GM23338 (cell line): ENCODE measurements around the gene TBCE. TPM values are rescaled to one million over a fixed set of nuclear protein-coding genes. Genes with fewer than 3 reads are reported as not detected.

Source experiments
- ATAC-seq: fragments of 200-7000 bp; cut with Tn5 transposase; 3 replicates; pipeline ENCODE4 v1.9.1; 2020
- DNase-seq: peaks from one replicate; pipeline ENCODE4 v3.0.0-alpha.2; 2015; ENCODE audit warnings: low spot score
- H2AFZ ChIP-seq: fragments of 200-600 bp; sonication (generic); 2 replicates; pipeline ENCODE4 v1.8.0; 2016; ENCODE audit warnings: antibody characterized with exemption, mild to moderate bottlenecking, moderate library complexity
- H3F3A ChIP-seq: fragments of 200-600 bp; sonication (generic); replicated peaks from 2 replicates; pipeline ENCODE4 v1.8.0; 2017; ENCODE audit warnings: antibody characterized with exemption, mixed run types, low read depth
- H3K27ac ChIP-seq: fragments of 200-600 bp; sonication (generic); 2 replicates; pipeline ENCODE4 v1.6.1; 2016; ENCODE audit warnings: low read depth
- H3K27me3 ChIP-seq: fragments of 200-600 bp; sonication (generic); 2 replicates; pipeline ENCODE4 v1.8.0; 2016; ENCODE audit warnings: mild to moderate bottlenecking, mixed run types, moderate library complexity; ENCODE audit not compliant: insufficient read depth
- H3K36me3 ChIP-seq: fragments of 200-600 bp; sonication (generic); 2 replicates; pipeline ENCODE4 v1.8.0; 2016; ENCODE audit warnings: mild to moderate bottlenecking; ENCODE audit not compliant: insufficient read depth
- H3K4me1 ChIP-seq: fragments of 200-600 bp; sonication (generic); 2 replicates; pipeline ENCODE4 v1.8.0; 2016; ENCODE audit warnings: mild to moderate bottlenecking, moderate library complexity; ENCODE audit not compliant: insufficient read depth
- H3K4me2 ChIP-seq: fragments of 200-600 bp; sonication (generic); 2 replicates; pipeline ENCODE4 v1.7.1; 2017; ENCODE audit warnings: mixed run types
- H3K4me3 ChIP-seq: fragments of 200-600 bp; sonication (generic); 2 replicates; pipeline ENCODE4 v1.6.1; 2016; ENCODE audit warnings: mixed run types
- H3K79me2 ChIP-seq: fragments of 200-600 bp; sonication (generic); replicated peaks from 2 replicates; pipeline ENCODE4 v1.8.0; 2017; ENCODE audit warnings: mild to moderate bottlenecking; ENCODE audit not compliant: insufficient read depth
- H3K9me2 ChIP-seq: fragments of 200-600 bp; sonication (generic); 2 replicates; pipeline ENCODE4 v1.8.0; 2017; ENCODE audit not compliant: insufficient read depth
- H4K20me1 ChIP-seq: fragments of 200-600 bp; sonication (generic); replicated peaks from 2 replicates; pipeline ENCODE4 v1.8.0; 2017; ENCODE audit warnings: mild to moderate bottlenecking; ENCODE audit not compliant: insufficient read depth
- H3K27ac Mint-ChIP-seq: 2 replicates; pipeline ENCODE4 v1.8.0; 2020; ENCODE audit warnings: inconsistent platforms, mild to moderate bottlenecking, moderate library complexity, mixed read lengths
- H3K27me3 Mint-ChIP-seq: 3 replicates; pipeline ENCODE4 v1.8.0; 2022; ENCODE audit warnings: low read depth, mild to moderate bottlenecking, moderate library complexity, mixed read lengths, inconsistent platforms; ENCODE audit not compliant: insufficient read depth, poor library complexity
- H3K36me3 Mint-ChIP-seq: 3 replicates; pipeline ENCODE4 v1.8.0; 2021; ENCODE audit warnings: low read depth, mild to moderate bottlenecking, inconsistent platforms, moderate library complexity, mixed read lengths
- H3K4me1 Mint-ChIP-seq: 3 replicates; pipeline ENCODE4 v1.8.0; 2020; ENCODE audit warnings: mild to moderate bottlenecking, inconsistent platforms, mixed read lengths
- H3K4me3 Mint-ChIP-seq: 3 replicates; pipeline ENCODE4 v1.8.0; 2021; ENCODE audit warnings: moderate library complexity, mild to moderate bottlenecking, inconsistent platforms, mixed read lengths
- H3K9me3 Mint-ChIP-seq: 3 replicates; pipeline ENCODE4 v1.8.0; 2020; ENCODE audit warnings: moderate library complexity, mild to moderate bottlenecking, inconsistent platforms, mixed read lengths
- CREB1 ChIP-seq: fragments of 250-450 bp; sonication (Bioruptor Pico); IDR thresholded peaks from 2 replicates; pipeline ENCODE4 v1.5.0; 2020; ENCODE audit warnings: low read depth, mild to moderate bottlenecking, moderate library complexity
- NANOG ChIP-seq: IDR thresholded peaks from 2 replicates; pipeline ENCODE4 v1.6.1; 2016; ENCODE audit warnings: antibody characterized with exemption, borderline replicate concordance
- STAT1 ChIP-seq: IDR thresholded peaks from one replicate; pipeline ENCODE4 v1.6.1; 2016; ENCODE audit warnings: antibody characterized with exemption; ENCODE audit not compliant: unreplicated experiment
- ZNF331 ChIP-seq: fragments of 250-450 bp; sonication (Bioruptor Pico); IDR thresholded peaks from 2 replicates; pipeline ENCODE4 v1.5.0; 2020; ENCODE audit warnings: low read depth, mild to moderate bottlenecking, moderate library complexity
- polyA plus RNA-seq: library from polyadenylated mRNA; unstranded; fragments of >200 nt; fragmentation: Nextera tagmentation; extraction: Ambion mirVana; gene quantifications from 2 replicates; pipeline ENCODE4 v1.2.1, GENCODE V29; 2016
- total RNA-seq: library from RNA; depleted of rRNA; stranded (reverse); fragments of >200 nt; shearing (Covaris generic); gene quantifications from 2 replicates; pipeline ENCODE4 v1.2.3, GENCODE V29; 2014
- TF ChIP-seq, protein P1 (sequence below): IDR thresholded peaks from one replicate; pipeline ENCODE4 v1.6.1; 2018; ENCODE audit warnings: antibody characterized with exemption; ENCODE audit not compliant: unreplicated experiment
- TF ChIP-seq, protein P2 (sequence below): IDR thresholded peaks from 2 replicates; pipeline ENCODE4 v1.6.1; 2016; ENCODE audit warnings: antibody characterized with exemption
- TF ChIP-seq, protein P3 (sequence below), 2 experiments: fragments of 200-600 bp in 1 of 2; sonication (generic) in 1 of 2; conservative IDR thresholded peaks; 2 replicates each; pipeline versions ENCODE4 v1.5.1 to v1.6.1; 2016 to 2017; ENCODE audit warnings: antibody characterized with exemption in 2 of 2, low read depth in 2 of 2, mild to moderate bottlenecking in 2 of 2, moderate library complexity in 1 of 2

Gene TBCE
- total and polyA plus RNA-seq, 2 experiments from 2014 or later: 42.7 to 64.8 TPM

DNA sequence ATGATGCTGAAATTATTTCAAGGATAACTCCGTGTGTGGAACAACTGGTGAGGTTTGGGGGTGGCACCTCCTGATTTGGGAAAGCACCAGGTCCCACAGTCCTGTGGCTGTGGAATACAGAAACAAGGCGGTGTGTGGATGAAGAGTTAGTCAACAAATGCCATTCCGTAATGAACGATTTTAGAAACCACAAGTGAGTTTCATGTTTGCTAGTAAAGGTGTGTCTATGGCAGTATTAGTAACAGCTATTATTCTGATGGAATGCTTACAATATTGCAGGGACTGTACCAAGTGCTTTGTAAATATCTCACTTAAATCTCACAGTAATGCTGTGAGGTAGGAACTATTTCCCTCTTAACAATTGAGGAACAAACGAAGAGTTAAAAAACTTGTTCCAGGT, 83.2 kb downstream of the TBCE start (continued):
- TF ChIP-seq, protein P1, sequence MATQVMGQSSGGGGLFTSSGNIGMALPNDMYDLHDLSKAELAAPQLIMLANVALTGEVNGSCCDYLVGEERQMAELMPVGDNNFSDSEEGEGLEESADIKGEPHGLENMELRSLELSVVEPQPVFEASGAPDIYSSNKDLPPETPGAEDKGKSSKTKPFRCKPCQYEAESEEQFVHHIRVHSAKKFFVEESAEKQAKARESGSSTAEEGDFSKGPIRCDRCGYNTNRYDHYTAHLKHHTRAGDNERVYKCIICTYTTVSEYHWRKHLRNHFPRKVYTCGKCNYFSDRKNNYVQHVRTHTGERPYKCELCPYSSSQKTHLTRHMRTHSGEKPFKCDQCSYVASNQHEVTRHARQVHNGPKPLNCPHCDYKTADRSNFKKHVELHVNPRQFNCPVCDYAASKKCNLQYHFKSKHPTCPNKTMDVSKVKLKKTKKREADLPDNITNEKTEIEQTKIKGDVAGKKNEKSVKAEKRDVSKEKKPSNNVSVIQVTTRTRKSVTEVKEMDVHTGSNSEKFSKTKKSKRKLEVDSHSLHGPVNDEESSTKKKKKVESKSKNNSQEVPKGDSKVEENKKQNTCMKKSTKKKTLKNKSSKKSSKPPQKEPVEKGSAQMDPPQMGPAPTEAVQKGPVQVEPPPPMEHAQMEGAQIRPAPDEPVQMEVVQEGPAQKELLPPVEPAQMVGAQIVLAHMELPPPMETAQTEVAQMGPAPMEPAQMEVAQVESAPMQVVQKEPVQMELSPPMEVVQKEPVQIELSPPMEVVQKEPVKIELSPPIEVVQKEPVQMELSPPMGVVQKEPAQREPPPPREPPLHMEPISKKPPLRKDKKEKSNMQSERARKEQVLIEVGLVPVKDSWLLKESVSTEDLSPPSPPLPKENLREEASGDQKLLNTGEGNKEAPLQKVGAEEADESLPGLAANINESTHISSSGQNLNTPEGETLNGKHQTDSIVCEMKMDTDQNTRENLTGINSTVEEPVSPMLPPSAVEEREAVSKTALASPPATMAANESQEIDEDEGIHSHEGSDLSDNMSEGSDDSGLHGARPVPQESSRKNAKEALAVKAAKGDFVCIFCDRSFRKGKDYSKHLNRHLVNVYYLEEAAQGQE: no peak
- TF ChIP-seq, protein P2, sequence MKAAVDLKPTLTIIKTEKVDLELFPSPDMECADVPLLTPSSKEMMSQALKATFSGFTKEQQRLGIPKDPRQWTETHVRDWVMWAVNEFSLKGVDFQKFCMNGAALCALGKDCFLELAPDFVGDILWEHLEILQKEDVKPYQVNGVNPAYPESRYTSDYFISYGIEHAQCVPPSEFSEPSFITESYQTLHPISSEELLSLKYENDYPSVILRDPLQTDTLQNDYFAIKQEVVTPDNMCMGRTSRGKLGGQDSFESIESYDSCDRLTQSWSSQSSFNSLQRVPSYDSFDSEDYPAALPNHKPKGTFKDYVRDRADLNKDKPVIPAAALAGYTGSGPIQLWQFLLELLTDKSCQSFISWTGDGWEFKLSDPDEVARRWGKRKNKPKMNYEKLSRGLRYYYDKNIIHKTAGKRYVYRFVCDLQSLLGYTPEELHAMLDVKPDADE: no peak
- TF ChIP-seq, protein P3, sequence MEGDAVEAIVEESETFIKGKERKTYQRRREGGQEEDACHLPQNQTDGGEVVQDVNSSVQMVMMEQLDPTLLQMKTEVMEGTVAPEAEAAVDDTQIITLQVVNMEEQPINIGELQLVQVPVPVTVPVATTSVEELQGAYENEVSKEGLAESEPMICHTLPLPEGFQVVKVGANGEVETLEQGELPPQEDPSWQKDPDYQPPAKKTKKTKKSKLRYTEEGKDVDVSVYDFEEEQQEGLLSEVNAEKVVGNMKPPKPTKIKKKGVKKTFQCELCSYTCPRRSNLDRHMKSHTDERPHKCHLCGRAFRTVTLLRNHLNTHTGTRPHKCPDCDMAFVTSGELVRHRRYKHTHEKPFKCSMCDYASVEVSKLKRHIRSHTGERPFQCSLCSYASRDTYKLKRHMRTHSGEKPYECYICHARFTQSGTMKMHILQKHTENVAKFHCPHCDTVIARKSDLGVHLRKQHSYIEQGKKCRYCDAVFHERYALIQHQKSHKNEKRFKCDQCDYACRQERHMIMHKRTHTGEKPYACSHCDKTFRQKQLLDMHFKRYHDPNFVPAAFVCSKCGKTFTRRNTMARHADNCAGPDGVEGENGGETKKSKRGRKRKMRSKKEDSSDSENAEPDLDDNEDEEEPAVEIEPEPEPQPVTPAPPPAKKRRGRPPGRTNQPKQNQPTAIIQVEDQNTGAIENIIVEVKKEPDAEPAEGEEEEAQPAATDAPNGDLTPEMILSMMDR (conservative IDR thresholded peaks at IDR 0.05; ENCODE audit: low read depth in 2 of 2): no peak
- no peak for TF ChIP-seq ZNF331
- no peak for TF ChIP-seq STAT1
- no peak for TF ChIP-seq CREB1

DNA sequence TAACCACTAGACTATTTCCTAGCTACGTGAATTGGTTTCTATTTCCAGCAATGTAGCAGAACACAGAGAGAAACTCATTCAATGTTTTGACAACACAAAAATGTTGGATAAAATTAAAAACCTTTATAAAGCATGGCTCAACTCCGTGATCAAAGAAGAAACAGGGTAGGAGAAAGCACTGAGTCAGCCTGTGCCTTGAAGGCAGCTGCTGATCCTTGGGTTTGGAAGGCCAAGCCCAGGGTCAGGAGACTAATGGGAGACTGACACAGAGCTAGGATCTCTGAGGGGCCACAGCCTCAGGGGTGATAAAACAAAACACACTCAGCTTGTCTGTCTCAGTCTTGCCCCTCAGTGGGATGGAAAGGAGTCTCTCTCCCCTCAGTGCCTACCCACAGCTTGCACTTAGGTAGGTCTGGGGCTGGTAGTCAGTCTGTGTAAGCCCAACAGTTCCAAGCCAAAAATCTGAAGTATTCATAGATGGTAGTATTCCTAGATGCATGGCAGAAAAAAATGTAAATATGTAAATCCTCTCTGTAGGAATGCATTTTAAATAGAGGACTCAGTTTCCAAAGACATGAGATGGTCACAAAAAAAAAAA, 83.8 kb downstream of the TBCE start:
- Histone ChIP-seq H3K79me2 (no peaks in the 10 kb centered on the region), H3K4me2 (no peak overlapping the region), H3K36me3 (peaks cover 26% of the 10 kb centered on the region), H3F3A (peaks cover 6% of the 10 kb centered on the region; the same call in 1 of the 2 replicates), H3K4me3 (no peak overlapping the region), H3K9me2 (no peaks in the 10 kb centered on the region), H2AFZ (no peak overlapping the region), H3K4me1 (no peaks in the 10 kb centered on the region), H4K20me1 (no peaks in the 10 kb centered on the region; the same call in 1 of the 2 replicates), H3K27me3 (no peaks in the 10 kb centered on the region), H3K27ac (0 out of 2 replicates have a peak overlapping the region, but pooled peaks have one; percentile 45)
- Mint-ChIP-seq H3K4me1 (peaks cover 3% of the 10 kb centered on the region; the same call in 2 of the 3 replicates), H3K4me3 (no peak overlapping the region), H3K27ac (peak overlapping the region; percentile 93), H3K9me3 (no peaks in the 10 kb centered on the region), H3K27me3 (peaks cover 4% of the 10 kb centered on the region), H3K36me3 (peaks cover 63% of the 10 kb centered on the region)
- TF ChIP-seq NANOG (no peak), CREB1 (no peak)
- TF ChIP-seq, protein P1: no peak
- ATAC-seq: peak; percentile 75
- DNase-seq: peak; percentile 16
